ENCODE data around the gene SERPINE2.
"Not testable (repeated sequence)": the region's sequence is repeated elsewhere in the genome, so short reads cannot be mapped to it uniquely, and the experiment has no call there.

SERPINE2 gene

GRCh38 chr2:223944166-223944702 lies 94.9 kb downstream of the SERPINE2 start:
- Mint-ChIP-seq H3K36me3 (ENCODE audit: low read depth) (peaks cover 27% of the 10 kb centered on the region), H3K27ac (peak overlapping the region; percentile 93), H3K9me3 (peaks cover 12% of the 10 kb centered on the region), H3K4me1 (ENCODE audit: low read depth) (peaks cover 47% of the 10 kb centered on the region), H3K27me3 (ENCODE audit: low read depth) (no peaks in the 10 kb centered on the region), H3K4me3 (peak overlapping the region; percentile 93)
- DNase-seq (ENCODE audit: low spot score), result no peak

GRCh38 chr2:223943561-223944008 lies 95.5 kb downstream of the SERPINE2 start:
- no peak for DNase-seq (ENCODE audit: low spot score)
- H3K27ac Mint-ChIP-seq, result peak overlapping the region; percentile 93
- peaks cover 50% of the 10 kb centered on the region for H3K4me1 Mint-ChIP-seq (ENCODE audit: low read depth)
- peaks cover 13% of the 10 kb centered on the region for H3K9me3 Mint-ChIP-seq
- H3K27me3 Mint-ChIP-seq (ENCODE audit: low read depth), result no peaks in the 10 kb centered on the region
- H3K4me3 Mint-ChIP-seq, result peak overlapping the region; percentile 93
- H3K36me3 Mint-ChIP-seq (ENCODE audit: low read depth), result peaks cover 32% of the 10 kb centered on the region

GRCh38 chr2:223943135-223943534 lies 96.0 kb downstream of the SERPINE2 start:
- Mint-ChIP-seq H3K4me1 (ENCODE audit: low read depth) (peaks cover 52% of the 10 kb centered on the region), H3K36me3 (ENCODE audit: low read depth) (peaks cover 35% of the 10 kb centered on the region), H3K4me3 (peak overlapping the region; percentile 93), H3K27ac (peak overlapping the region; percentile 93), H3K27me3 (ENCODE audit: low read depth) (no peaks in the 10 kb centered on the region), H3K9me3 (peaks cover 13% of the 10 kb centered on the region)
- DNase-seq (ENCODE audit: low spot score), result no peak

DNA sequence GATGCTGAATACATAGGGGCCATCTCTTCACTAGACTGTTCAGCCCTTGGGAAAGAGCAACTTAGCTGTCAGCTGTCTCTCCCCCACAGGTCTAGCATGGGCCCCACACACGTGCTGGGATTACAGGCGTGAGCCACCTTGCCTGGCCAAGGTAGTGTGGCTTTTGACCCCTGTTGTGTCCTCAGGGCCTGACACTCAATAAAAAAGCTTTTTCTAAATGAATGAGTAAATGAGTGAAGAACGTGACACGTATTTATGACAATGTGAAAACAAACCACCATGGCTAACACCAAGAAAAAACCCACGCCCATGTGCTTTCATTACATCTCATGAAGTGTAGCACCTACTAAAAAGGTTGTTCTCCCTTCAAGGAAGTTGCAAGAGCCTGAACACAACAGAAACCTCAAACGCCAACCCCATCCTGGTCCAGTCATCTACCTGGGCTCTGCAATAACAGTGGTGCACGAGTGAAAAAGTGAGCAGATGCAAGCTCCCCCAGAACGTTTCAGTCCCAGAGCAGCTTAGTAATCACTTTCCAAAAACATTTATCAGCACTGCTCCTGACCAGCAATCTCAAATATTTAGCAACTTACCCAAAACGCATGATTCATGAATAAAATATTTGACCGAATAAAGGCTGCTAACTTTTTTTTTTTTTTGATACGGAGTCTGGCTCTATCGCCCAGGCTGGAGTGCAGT lies 97.4 kb downstream of the SERPINE2 start:
- H3K27me3 Mint-ChIP-seq (ENCODE audit: low read depth), result no peaks in the 10 kb centered on the region
- H3K4me1 Mint-ChIP-seq (ENCODE audit: low read depth), result peaks cover 60% of the 10 kb centered on the region
- DNase-seq (ENCODE audit: low spot score), result peak; percentile 89
- H3K4me3 Mint-ChIP-seq, result peak overlapping the region; percentile 83
- H3K27ac Mint-ChIP-seq, result peak overlapping the region; percentile 90
- peaks cover 36% of the 10 kb centered on the region for H3K36me3 Mint-ChIP-seq (ENCODE audit: low read depth)
- H3K9me3 Mint-ChIP-seq, result peaks cover 13% of the 10 kb centered on the region

- Mint-ChIP-seq H3K4me1 (ENCODE audit: low read depth) (peaks cover 68% of the 10 kb centered on the region), H3K4me3 (peak overlapping the region; percentile 15), H3K27ac (peak overlapping the region; percentile 52), H3K9me3 (peaks cover 13% of the 10 kb centered on the region), H3K36me3 (ENCODE audit: low read depth) (peaks cover 44% of the 10 kb centered on the region)
- not testable (repeated sequence) for DNase-seq (ENCODE audit: low spot score); H3K27me3 Mint-ChIP-seq (ENCODE audit: low read depth)
These were observed 99.6 kb downstream of the SERPINE2 start for GRCh38 chr2:223939438-223939837.

GRCh38 chr2:223937535-223937934 lies 101.6 kb downstream of the SERPINE2 start:
- Mint-ChIP-seq H3K4me1 (ENCODE audit: low read depth) (peaks cover 60% of the 10 kb centered on the region), H3K4me3 (peak overlapping the region; percentile 70), H3K27ac (peak overlapping the region; percentile 63), H3K27me3 (ENCODE audit: low read depth) (no peaks in the 10 kb centered on the region), H3K36me3 (ENCODE audit: low read depth) (peaks cover 34% of the 10 kb centered on the region), H3K9me3 (peaks cover 13% of the 10 kb centered on the region)
- no peak for DNase-seq (ENCODE audit: low spot score)

GRCh38 chr2:223936862-223937326 lies 102.2 kb downstream of the SERPINE2 start:
- peak overlapping the region; percentile 70 for H3K4me3 Mint-ChIP-seq
- H3K36me3 Mint-ChIP-seq (ENCODE audit: low read depth), result peaks cover 33% of the 10 kb centered on the region

DNA sequence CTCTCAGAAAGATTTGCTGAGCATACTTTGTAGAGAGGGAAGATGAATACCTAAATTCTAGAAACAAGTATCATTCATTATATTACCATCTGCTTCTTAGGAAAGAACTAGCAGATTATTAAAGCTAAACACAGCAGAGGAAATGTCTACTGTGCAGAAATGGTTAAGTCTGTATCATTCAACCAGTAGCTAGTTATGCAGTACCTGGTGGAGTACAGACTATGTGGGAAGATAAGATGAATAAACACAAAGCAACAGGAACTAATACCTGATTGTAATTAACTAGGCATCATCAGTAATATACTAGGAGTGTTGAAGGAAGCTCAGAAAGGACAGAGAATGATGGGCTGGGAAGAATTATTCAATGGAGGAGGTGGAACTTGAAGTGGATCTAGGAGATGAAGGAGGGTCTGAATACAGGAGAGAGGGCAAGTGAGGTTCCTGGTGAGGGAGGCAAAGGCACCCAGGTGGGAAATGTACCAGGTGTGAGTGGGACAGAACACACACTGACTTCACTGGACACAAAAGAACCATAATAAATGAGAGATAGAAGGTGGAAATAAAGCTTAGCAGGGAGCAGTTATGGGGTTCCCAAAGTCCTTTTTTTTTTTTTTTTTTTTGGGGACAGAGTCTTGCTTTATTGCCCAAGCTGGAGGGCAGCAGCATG lies 103.5 kb downstream of the SERPINE2 start:
- no peak for DNase-seq (ENCODE audit: low spot score)
- Mint-ChIP-seq H3K4me3 (peak overlapping the region; percentile 30), H3K27ac (peak overlapping the region; percentile 46), H3K9me3 (peaks cover 7% of the 10 kb centered on the region), H3K27me3 (ENCODE audit: low read depth) (no peaks in the 10 kb centered on the region), H3K4me1 (ENCODE audit: low read depth) (peaks cover 52% of the 10 kb centered on the region), H3K36me3 (ENCODE audit: low read depth) (peaks cover 26% of the 10 kb centered on the region)

More at GRCh38 chr2:223936862-223937326, 102.2 kb downstream of the SERPINE2 start:
- Mint-ChIP-seq H3K27ac (peak overlapping the region; percentile 71), H3K27me3 (ENCODE audit: low read depth) (no peaks in the 10 kb centered on the region), H3K9me3 (peaks cover 13% of the 10 kb centered on the region), H3K4me1 (ENCODE audit: low read depth) (peaks cover 59% of the 10 kb centered on the region)
- DNase-seq (ENCODE audit: low spot score), result no peak

- H3K9me3 Mint-ChIP-seq, result peaks cover 7% of the 10 kb centered on the region
- peaks cover 59% of the 10 kb centered on the region for H3K4me1 Mint-ChIP-seq (ENCODE audit: low read depth)
- no peak overlapping the region for H3K27ac Mint-ChIP-seq
- DNase-seq (ENCODE audit: low spot score), result no peak
- H3K27me3 Mint-ChIP-seq (ENCODE audit: low read depth), result no peaks in the 10 kb centered on the region
- H3K36me3 Mint-ChIP-seq (ENCODE audit: low read depth), result peaks cover 23% of the 10 kb centered on the region
- H3K4me3 Mint-ChIP-seq, result no peak overlapping the region
These were observed 104.2 kb downstream of the SERPINE2 start for GRCh38 chr2:223934870-223935269.

DNA sequence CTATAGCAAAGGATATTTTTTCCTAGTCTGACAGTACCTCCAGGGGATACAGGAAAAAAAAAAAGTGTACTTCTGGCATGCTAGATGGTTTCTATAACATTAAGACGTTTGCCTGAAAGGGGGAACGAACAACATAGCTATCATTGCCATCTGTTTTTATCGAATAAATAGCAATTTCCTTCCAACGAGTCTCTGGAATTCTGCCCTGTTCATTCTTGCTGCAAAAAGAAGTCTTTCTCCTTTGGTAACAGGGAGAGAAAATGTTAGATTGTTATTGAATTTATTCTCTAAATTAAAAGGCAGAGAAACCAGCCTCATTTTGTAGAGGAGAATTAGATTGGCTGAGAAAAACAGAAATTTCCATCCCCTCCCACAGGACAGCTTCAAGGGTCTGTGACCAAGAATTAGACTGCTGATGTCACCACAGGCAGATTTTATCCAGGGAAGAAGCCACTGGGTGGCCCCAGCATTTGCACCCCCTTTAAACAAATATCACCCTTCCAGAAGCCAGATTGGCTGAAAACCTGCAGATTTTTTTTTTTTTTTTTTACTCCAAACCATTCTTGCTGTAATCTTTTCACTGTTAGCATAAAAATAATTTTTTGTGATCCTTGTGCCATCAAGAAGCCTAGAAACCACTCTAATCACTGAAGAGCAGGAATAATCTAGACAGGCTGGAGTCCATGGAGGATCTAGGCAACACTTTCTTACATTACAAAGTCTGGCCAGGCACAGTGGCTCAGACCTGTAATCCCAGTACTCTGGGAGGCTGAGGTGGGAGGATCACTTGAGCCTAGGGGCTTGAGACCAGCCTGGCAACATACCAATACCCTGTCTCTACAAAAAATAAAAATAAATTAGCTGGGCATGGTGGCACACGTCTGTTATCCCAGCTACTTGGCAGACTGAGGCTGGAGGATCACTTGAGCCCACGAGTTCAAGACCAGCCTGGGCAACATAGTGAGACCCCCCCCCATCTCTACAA lies 106.0 kb downstream of the SERPINE2 start:
- Mint-ChIP-seq H3K27me3 (ENCODE audit: low read depth) (no peaks in the 10 kb centered on the region), H3K4me1 (ENCODE audit: low read depth) (peaks cover 57% of the 10 kb centered on the region), H3K27ac (no peak overlapping the region), H3K36me3 (ENCODE audit: low read depth) (peaks cover 14% of the 10 kb centered on the region), H3K4me3 (no peak overlapping the region), H3K9me3 (no peaks in the 10 kb centered on the region)
- DNase-seq (ENCODE audit: low spot score), result no peak

DNA sequence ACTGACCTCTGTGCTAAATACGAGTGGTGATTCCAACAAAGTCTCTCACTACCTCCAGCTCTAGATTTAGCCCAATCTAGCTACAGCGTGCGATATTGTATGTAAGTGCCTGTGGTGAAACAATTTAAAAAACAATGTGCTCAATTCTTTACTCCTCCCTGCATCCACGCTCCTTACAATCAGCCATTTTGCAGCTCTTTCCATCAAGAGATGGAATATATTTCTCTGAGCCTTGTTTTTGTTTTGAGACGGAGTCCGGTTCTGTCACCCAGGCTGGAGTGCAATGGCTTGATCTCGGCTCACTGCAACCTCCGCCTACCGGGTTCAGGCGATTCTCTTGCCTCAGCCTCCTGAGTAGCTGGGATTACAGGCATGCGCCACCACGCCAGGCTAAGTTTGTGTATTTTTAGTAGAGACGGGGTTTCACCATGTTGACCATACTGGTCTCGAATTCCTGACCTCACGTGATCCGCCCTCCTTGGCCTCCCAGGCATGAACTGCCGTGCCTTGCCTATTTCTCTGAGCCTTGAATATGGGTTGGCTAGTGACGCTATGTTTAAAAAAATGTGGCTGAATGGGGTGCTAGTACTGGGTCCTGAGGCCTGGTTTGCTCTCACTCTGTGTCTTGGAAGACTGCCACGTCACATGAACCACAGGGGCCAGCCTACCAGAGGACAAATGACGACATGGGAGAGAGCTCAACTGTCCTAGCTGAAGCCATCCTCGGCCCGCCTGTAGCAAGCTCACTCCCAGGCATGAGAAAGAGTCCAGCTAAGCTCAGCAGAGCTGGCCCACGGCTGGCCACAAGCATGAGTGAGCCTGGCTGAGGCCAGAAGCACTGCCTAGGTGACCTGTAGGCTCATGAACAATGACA lies 108.7 kb downstream of the SERPINE2 start:
- Mint-ChIP-seq H3K27ac (peak overlapping the region; percentile 81), H3K36me3 (ENCODE audit: low read depth) (peaks cover 27% of the 10 kb centered on the region), H3K27me3 (ENCODE audit: low read depth) (no peaks in the 10 kb centered on the region), H3K4me1 (ENCODE audit: low read depth) (peaks cover 42% of the 10 kb centered on the region), H3K9me3 (peaks cover 8% of the 10 kb centered on the region), H3K4me3 (peak overlapping the region; percentile 73)
- DNase-seq (ENCODE audit: low spot score), result no peak

- H3K27ac Mint-ChIP-seq, result peak overlapping the region; percentile 81
These were observed 109.4 kb downstream of the SERPINE2 start for GRCh38 chr2:223929571-223930102.

More at GRCh38 chr2:223929571-223930102, 109.4 kb downstream of the SERPINE2 start:
- peak; percentile 50 for DNase-seq (ENCODE audit: low spot score)
- H3K36me3 Mint-ChIP-seq (ENCODE audit: low read depth), result peaks cover 26% of the 10 kb centered on the region
- H3K4me1 Mint-ChIP-seq (ENCODE audit: low read depth), result peaks cover 35% of the 10 kb centered on the region
- no peaks in the 10 kb centered on the region for H3K27me3 Mint-ChIP-seq (ENCODE audit: low read depth)
- H3K9me3 Mint-ChIP-seq, result peaks cover 8% of the 10 kb centered on the region
- peak overlapping the region; percentile 73 for H3K4me3 Mint-ChIP-seq
